Astrocyte (in vitro differentiated cells and primary cell): ENCODE results near the gene SLC6A12. TPM values are rescaled to one million over a fixed set of nuclear protein-coding genes. Genes with fewer than 3 reads are reported as not detected.

Experiments
- DNase-seq: peaks from one replicate; pipeline ENCODE4 v3.0.0-alpha.2; 2010; ENCODE audit warnings: low read depth
- FAIRE-seq: peaks from 2 replicates; lab custom pipeline; 2011; peaks lifted over from hg19 to GRCh38; lab: Jason Lieb, UNC
- H2AFZ ChIP-seq: 2 replicates; pipeline ENCODE4 v1.6.0; 2012; ENCODE audit warnings: low read depth, low read length, inconsistent platforms
- H3K27ac ChIP-seq: 2 replicates; pipeline ENCODE4 v1.5.1; 2011; ENCODE audit warnings: low read depth, low read length, inconsistent platforms
- H3K27me3 ChIP-seq: 2 replicates; pipeline ENCODE4 v1.6.0; 2011; ENCODE audit warnings: low read length, inconsistent platforms; ENCODE audit not compliant: insufficient read depth
- H3K36me3 ChIP-seq: 2 replicates; pipeline ENCODE4 v1.5.1; 2011; ENCODE audit warnings: low read length, inconsistent platforms; ENCODE audit not compliant: insufficient read depth
- H3K4me1 ChIP-seq: 2 replicates; pipeline ENCODE4 v1.5.1; 2011; ENCODE audit warnings: low read length, inconsistent platforms; ENCODE audit not compliant: insufficient read depth
- H3K4me2 ChIP-seq: 2 replicates; pipeline ENCODE4 v1.6.0; 2012; ENCODE audit warnings: low read length, inconsistent platforms
- H3K4me3 ChIP-seq: 2 replicates; pipeline ENCODE4 v1.5.1; 2011; ENCODE audit warnings: low read depth, mild to moderate bottlenecking, low read length, inconsistent platforms; ENCODE audit not compliant: insufficient read depth
- H3K79me2 ChIP-seq: 2 replicates; pipeline ENCODE4 v1.6.0; 2012; ENCODE audit warnings: mild to moderate bottlenecking, low read length, inconsistent platforms; ENCODE audit not compliant: insufficient read depth
- H3K9ac ChIP-seq: 2 replicates; pipeline ENCODE4 v1.6.0; 2012; ENCODE audit warnings: mild to moderate bottlenecking, low read length, inconsistent platforms
- H3K9me3 ChIP-seq: 2 replicates; pipeline ENCODE4 v1.5.1; 2012; ENCODE audit warnings: low read depth, mild to moderate bottlenecking, low read length, inconsistent platforms; ENCODE audit not compliant: insufficient read depth
- H4K20me1 ChIP-seq: 2 replicates; pipeline ENCODE4 v1.6.0; 2012; ENCODE audit warnings: low read length, inconsistent platforms; ENCODE audit not compliant: insufficient read depth
- H3K27ac Mint-ChIP-seq: one replicate; pipeline ENCODE4 v1.8.0; 2021; ENCODE audit warnings: mild to moderate bottlenecking, mixed read lengths; ENCODE audit not compliant: unreplicated experiment
- H3K27me3 Mint-ChIP-seq: one replicate; pipeline ENCODE4 v1.8.0; 2021; ENCODE audit warnings: low read depth, mixed read lengths; ENCODE audit not compliant: unreplicated experiment
- H3K36me3 Mint-ChIP-seq: one replicate; pipeline ENCODE4 v1.8.0; 2021; ENCODE audit warnings: low read depth, mixed read lengths; ENCODE audit not compliant: unreplicated experiment
- H3K4me1 Mint-ChIP-seq: one replicate; pipeline ENCODE4 v1.8.0; 2021; ENCODE audit warnings: low read depth, mixed read lengths; ENCODE audit not compliant: unreplicated experiment
- H3K4me3 Mint-ChIP-seq: one replicate; pipeline ENCODE4 v1.8.0; 2021; ENCODE audit warnings: mild to moderate bottlenecking, moderate library complexity, mixed read lengths; ENCODE audit not compliant: unreplicated experiment
- H3K9me3 Mint-ChIP-seq: one replicate; pipeline ENCODE4 v1.8.0; 2021; ENCODE audit warnings: mild to moderate bottlenecking, mixed read lengths; ENCODE audit not compliant: unreplicated experiment
- EZH2 ChIP-seq: IDR thresholded peaks from 2 replicates; pipeline ENCODE4 v1.6.1; 2012; ENCODE audit warnings: mild to moderate bottlenecking, low read length, inconsistent platforms; ENCODE audit not compliant: insufficient read depth
- total RNA-seq: library from RNA; stranded (reverse); gene quantifications from 2 replicates; pipeline ENCODE4 v1.2.1, GENCODE V29; 2021
- TF ChIP-seq, protein P1 (sequence below): IDR thresholded peaks from 2 replicates; pipeline ENCODE4 v1.5.1; 2011; ENCODE audit warnings: low read depth, mild to moderate bottlenecking, inconsistent platforms, low read length, moderate library complexity; ENCODE audit not compliant: insufficient read depth

Gene SLC6A12
- total RNA-seq, 1 donor from 2014 or later = 3.0 TPM

DNA sequence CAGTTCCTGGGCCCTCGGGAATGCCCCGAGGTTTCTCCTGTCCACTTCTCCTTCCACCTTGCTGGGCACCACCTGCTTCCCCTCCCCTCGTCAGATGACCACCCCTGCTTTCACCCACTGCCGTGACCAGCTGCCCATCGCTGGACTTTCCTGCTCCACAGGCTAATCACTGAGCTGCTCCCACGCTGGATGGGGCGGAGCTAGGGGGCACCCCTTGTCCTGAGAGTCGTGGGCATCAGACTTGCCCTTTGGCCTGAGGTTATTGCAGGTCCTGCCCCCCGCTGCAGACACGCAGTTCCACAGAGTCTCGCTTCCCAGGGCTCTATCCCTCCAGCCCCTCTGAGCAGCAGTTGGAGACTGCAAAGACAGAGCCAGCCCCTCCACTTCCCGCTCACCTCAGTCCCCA, 427 bp downstream of the SLC6A12 start:
- Mint-ChIP-seq H3K4me3 (peak overlapping the region; percentile 6), H3K27ac (no peak overlapping the region), H3K27me3 (peaks cover 36% of the 10 kb centered on the region), H3K4me1 (peaks cover 12% of the 10 kb centered on the region), H3K9me3 (peaks cover 4% of the 10 kb centered on the region), H3K36me3 (peaks cover 15% of the 10 kb centered on the region)
- no peaks in the 10 kb centered on the region for H3K4me1 ChIP-seq
- no peak overlapping the region for H2AFZ ChIP-seq
- DNase-seq (no peak), FAIRE-seq (no peak)
- no peak for TF ChIP-seq EZH2
- TF ChIP-seq, protein P1, sequence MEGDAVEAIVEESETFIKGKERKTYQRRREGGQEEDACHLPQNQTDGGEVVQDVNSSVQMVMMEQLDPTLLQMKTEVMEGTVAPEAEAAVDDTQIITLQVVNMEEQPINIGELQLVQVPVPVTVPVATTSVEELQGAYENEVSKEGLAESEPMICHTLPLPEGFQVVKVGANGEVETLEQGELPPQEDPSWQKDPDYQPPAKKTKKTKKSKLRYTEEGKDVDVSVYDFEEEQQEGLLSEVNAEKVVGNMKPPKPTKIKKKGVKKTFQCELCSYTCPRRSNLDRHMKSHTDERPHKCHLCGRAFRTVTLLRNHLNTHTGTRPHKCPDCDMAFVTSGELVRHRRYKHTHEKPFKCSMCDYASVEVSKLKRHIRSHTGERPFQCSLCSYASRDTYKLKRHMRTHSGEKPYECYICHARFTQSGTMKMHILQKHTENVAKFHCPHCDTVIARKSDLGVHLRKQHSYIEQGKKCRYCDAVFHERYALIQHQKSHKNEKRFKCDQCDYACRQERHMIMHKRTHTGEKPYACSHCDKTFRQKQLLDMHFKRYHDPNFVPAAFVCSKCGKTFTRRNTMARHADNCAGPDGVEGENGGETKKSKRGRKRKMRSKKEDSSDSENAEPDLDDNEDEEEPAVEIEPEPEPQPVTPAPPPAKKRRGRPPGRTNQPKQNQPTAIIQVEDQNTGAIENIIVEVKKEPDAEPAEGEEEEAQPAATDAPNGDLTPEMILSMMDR = no peak
- H4K20me1 ChIP-seq = no peaks in the 10 kb centered on the region
- peaks cover 22% of the 10 kb centered on the region for H3K27me3 ChIP-seq
- H3K36me3 ChIP-seq = no peaks in the 10 kb centered on the region
- no peak overlapping the region for H3K4me2 ChIP-seq
- H3K4me3 ChIP-seq = no peak overlapping the region
- no peaks in the 10 kb centered on the region for H3K79me2 ChIP-seq
- no peak overlapping the region for H3K27ac ChIP-seq
- no peaks in the 10 kb centered on the region for H3K9me3 ChIP-seq
- no peak overlapping the region for H3K9ac ChIP-seq

DNA sequence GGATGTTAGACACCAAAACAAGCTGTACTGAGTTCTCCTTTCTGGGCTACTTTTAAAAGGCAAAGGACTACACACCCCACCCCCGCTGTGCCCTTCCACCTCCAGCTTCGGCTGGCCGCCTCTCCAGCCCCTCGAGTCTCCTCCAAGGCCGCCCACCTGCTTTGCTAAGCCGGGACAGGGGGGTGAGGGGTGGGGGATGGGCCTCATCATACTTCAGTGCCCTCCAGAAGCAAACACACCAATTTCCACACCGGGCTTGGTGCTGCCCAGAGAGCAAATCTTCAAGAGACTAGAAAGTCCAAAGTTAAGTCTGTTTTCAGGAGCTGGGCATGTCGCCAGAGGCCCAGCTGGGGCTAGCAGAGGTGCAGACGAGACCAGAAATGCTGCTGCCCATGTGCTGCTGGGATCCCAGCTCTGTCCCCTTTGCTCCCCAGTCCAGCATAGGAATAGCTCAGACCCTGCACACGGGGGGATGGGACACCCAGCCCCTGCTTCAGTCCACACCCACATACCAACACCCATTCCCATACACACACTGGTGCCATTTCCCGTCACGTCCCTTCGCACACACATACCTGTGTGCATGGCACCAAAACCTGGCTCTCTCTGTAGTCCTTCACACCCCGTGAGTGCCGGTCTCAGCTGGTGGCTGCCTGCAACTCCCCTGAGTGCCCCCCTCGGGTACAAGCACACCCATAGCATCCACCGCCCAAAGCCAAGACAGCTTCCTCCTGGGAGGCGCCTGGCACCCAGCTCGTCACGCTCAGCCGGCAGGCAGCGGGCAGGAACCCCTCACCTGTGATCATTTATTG, 1.0 kb downstream of the SLC6A12 start:
- Histone ChIP-seq H3K9ac (no peak overlapping the region), H2AFZ (no peak overlapping the region), H4K20me1 (no peaks in the 10 kb centered on the region), H3K4me3 (no peak overlapping the region), H3K79me2 (no peaks in the 10 kb centered on the region), H3K4me1 (no peaks in the 10 kb centered on the region), H3K36me3 (no peaks in the 10 kb centered on the region), H3K27ac (no peak overlapping the region), H3K9me3 (no peaks in the 10 kb centered on the region), H3K27me3 (peaks cover 25% of the 10 kb centered on the region), H3K4me2 (no peak overlapping the region)
- Mint-ChIP-seq H3K27ac (no peak overlapping the region), H3K36me3 (peaks cover 13% of the 10 kb centered on the region), H3K4me3 (peak overlapping the region; percentile 6), H3K27me3 (peaks cover 42% of the 10 kb centered on the region), H3K9me3 (peaks cover 4% of the 10 kb centered on the region), H3K4me1 (peaks cover 12% of the 10 kb centered on the region)
- FAIRE-seq (no peak), DNase-seq (no peak)
- TF ChIP-seq EZH2 = peak; percentile 53
- TF ChIP-seq, protein P1 = no peak

DNA sequence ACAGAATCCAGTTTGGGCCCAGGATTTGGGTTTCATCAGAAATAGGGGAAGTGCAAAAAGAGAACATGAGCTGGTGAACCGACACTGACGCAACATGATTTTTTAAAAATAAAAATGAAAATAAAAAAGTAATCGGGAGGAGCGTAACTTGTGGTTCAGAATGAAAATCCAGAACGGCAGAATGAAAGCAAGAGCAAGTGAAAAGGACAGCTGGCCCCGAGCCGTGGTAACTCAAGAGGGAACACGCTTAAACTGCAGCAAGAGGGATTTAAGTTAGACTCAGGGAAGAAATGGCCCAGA, 1.6 kb downstream of the SLC6A12 start:
- Mint-ChIP-seq H3K27ac (no peak overlapping the region), H3K27me3 (peaks cover 41% of the 10 kb centered on the region), H3K9me3 (peaks cover 4% of the 10 kb centered on the region), H3K4me1 (peaks cover 12% of the 10 kb centered on the region), H3K4me3 (no peak overlapping the region), H3K36me3 (peaks cover 12% of the 10 kb centered on the region)
- no peaks in the 10 kb centered on the region for H3K4me1 ChIP-seq
- TF ChIP-seq, protein P1 = no peak
- no peak for TF ChIP-seq EZH2
- H3K4me2 ChIP-seq = no peak overlapping the region
- no peaks in the 10 kb centered on the region for H3K36me3 ChIP-seq
- no peak overlapping the region for H2AFZ ChIP-seq
- no peak overlapping the region for H3K27ac ChIP-seq
- H3K4me3 ChIP-seq = no peak overlapping the region
- H3K79me2 ChIP-seq = no peaks in the 10 kb centered on the region
- H3K9me3 ChIP-seq = no peaks in the 10 kb centered on the region
- DNase-seq = no peak
- no peaks in the 10 kb centered on the region for H4K20me1 ChIP-seq
- peaks cover 25% of the 10 kb centered on the region for H3K27me3 ChIP-seq
- H3K9ac ChIP-seq = no peak overlapping the region
- no peak for FAIRE-seq
